Measurements from ENCODE around the gene LNPEP. TPM values are rescaled to one million over a fixed set of nuclear protein-coding genes. Genes with fewer than 3 reads are reported as not detected.
"Not testable (repeated sequence)": the region's sequence is repeated elsewhere in the genome, so short reads cannot be mapped to it uniquely, and the experiment has no call there.

The LNPEP gene
- total RNA-seq, 6 donors from 2014 or later: 28.9 to 67.2 (median 42.7) TPM

GRCh38 chr5:97076098-97076497, 140.2 kb downstream of the LNPEP start:
- Histone ChIP-seq H3K36me3 (no peaks in the 10 kb centered on the region), H3K27me3 (no peaks in the 10 kb centered on the region), H3K4me3 (no peak overlapping the region), H3K27ac (no peak overlapping the region), H3K4me1 (no peaks in the 10 kb centered on the region), H3K9me3 (no peaks in the 10 kb centered on the region)
- no peak for TF ChIP-seq CTCF (IDR thresholded peaks at IDR 0.05)
- no peak for TF ChIP-seq POLR2A (IDR thresholded peaks at IDR 0.05)
- TF ChIP-seq EP300 (IDR thresholded peaks at IDR 0.05): no peak
- no peak for TF ChIP-seq POLR2AphosphoS5 (IDR thresholded peaks at IDR 0.05)
- ATAC-seq (ENCODE audit: low FRiP score in 2 of 2) (no peak), DNase-seq (no peak)

- no peaks in the 10 kb centered on the region for H3K27me3 ChIP-seq
- no peaks in the 10 kb centered on the region for H3K36me3 ChIP-seq
- peaks cover 0 to 9% (median 0%) of the 10 kb centered on the region in 4 donors for H3K4me1 ChIP-seq
- no peak for TF ChIP-seq EP300 (IDR thresholded peaks at IDR 0.05)
- no peak for DNase-seq
- H3K9me3 ChIP-seq: no peaks in the 10 kb centered on the region
- WGBS, 2 donors: 78 to 81% methylated on average over 4 of the region's 4 CpGs
- no peak for ATAC-seq (ENCODE audit: low FRiP score in 2 of 2)
- H3K27ac ChIP-seq: no peak overlapping the region
- H3K4me3 ChIP-seq: no peak overlapping the region
Measured at GRCh38 chr5:97077246-97077645, 141.4 kb downstream of the LNPEP start.

GRCh38 chr5:97078958-97079743, 143.3 kb downstream of the LNPEP start:
- ATAC-seq (ENCODE audit: low FRiP score in 2 of 2): no peak

GRCh38 chr5:97084782-97085458, 149.0 kb downstream of the LNPEP start:
- H3K27ac ChIP-seq; H3K9me3 ChIP-seq; H3K27me3 ChIP-seq; H3K36me3 ChIP-seq; ATAC-seq (ENCODE audit: low FRiP score in 2 of 2); H3K4me1 ChIP-seq; H3K4me3 ChIP-seq: not testable (repeated sequence)
- DNase-seq: peak in 1 of 2 donors; percentile 77
- 89 to 90% methylated on average over 4 to 15 of the region's 21 CpGs for WGBS, 2 donors

More at GRCh38 chr5:97078958-97079743, 143.3 kb downstream of the LNPEP start:
- Histone ChIP-seq H3K4me3 (no peak overlapping the region), H3K27me3 (no peaks in the 10 kb centered on the region), H3K27ac (no peak overlapping the region), H3K4me1 (peaks cover 0 to 9% (median 0%) of the 10 kb centered on the region in 4 donors), H3K9me3 (no peaks in the 10 kb centered on the region), H3K36me3 (no peaks in the 10 kb centered on the region)
- TF ChIP-seq CTCF (IDR thresholded peaks at IDR 0.05) (no peak), POLR2A (IDR thresholded peaks at IDR 0.05) (no peak), EP300 (IDR thresholded peaks at IDR 0.05) (no peak), POLR2AphosphoS5 (IDR thresholded peaks at IDR 0.05) (no peak)
- WGBS, 2 donors: 85% methylated on average over 4 of the region's 4 CpGs
- DNase-seq: no peak

GRCh38 chr5:97085459-97086181, 149.7 kb downstream of the LNPEP start:
- TF ChIP-seq POLR2AphosphoS5 (IDR thresholded peaks at IDR 0.05): no peak
- TF ChIP-seq POLR2A (IDR thresholded peaks at IDR 0.05): no peak
- TF ChIP-seq CTCF (IDR thresholded peaks at IDR 0.05): no peak
- no peak for TF ChIP-seq EP300 (IDR thresholded peaks at IDR 0.05)
- ATAC-seq (ENCODE audit: low FRiP score in 2 of 2): no peak
- Histone ChIP-seq H3K4me3 (no peak overlapping the region), H3K9me3 (no peaks in the 10 kb centered on the region), H3K27me3 (no peaks in the 10 kb centered on the region), H3K4me1 (peaks cover 0 to 9% (median 0%) of the 10 kb centered on the region in 4 donors), H3K36me3 (no peaks in the 10 kb centered on the region), H3K27ac (no peak overlapping the region)
- DNase-seq: peak in 1 of 2 donors; percentile 36
- 91 to 96% methylated on average over 19 to 22 of the region's 22 CpGs for WGBS, 2 donors

Small RNA genes within 50 kb of the gene (small RNA-seq; reads per million reads assigned to genes)
- 0 reads per million in 4 donors for gene RF00019

Other genes with a start within 250 kb of the LNPEP start
- 10 to 100 TPM; 26.2 to 62.5 (median 49.5) TPM for gene ERAP1, start 128.1 kb upstream of the LNPEP start, total RNA-seq
- gene ERAP2, start 59.6 kb upstream of the LNPEP start, total RNA-seq: 10 to 100 TPM; 19.9 to 24.8 (median 22.1) TPM
- under 1 TPM in 1 of 6 donors, not detected in 5; 0.54 TPM for gene LIX1, start 206.5 kb downstream of the LNPEP start, total RNA-seq
- 10 to 100 TPM; 16.7 to 53.8 (median 19.7) TPM for gene RIOK2, start 247.2 kb downstream of the LNPEP start, total RNA-seq